GM21423 (cell line): ENCODE results near the gene PARD3B.

Source experiments
- ATAC-seq: cut with Tn5 transposase; IDR thresholded peaks from one replicate; pipeline ENCODE4 v1.9.1; 2021; ENCODE audit warnings: mild to moderate bottlenecking, moderate library complexity; ENCODE audit not compliant: unreplicated experiment

PARD3B gene

DNA sequence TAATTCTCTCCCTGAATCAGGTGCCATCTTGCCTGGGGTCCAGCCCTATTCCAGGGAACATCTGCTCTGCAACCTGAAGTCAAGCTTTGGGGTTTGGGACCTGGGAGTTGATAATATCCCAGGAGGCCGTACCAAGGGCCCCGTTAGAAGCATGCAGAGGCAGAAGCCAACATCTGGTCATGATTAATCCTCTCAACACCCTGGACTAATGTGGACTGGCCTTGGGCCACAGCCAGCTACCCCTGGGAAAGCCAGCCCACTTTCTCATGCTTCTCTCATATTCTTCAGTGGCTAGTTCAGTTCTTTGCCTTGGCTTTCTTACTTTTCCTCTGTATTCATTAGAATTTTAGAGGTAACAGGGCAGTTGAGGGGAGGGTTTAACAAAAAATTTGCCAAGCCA lies 621.5 kb downstream of the PARD3B start:
- ATAC-seq: no peak

DNA sequence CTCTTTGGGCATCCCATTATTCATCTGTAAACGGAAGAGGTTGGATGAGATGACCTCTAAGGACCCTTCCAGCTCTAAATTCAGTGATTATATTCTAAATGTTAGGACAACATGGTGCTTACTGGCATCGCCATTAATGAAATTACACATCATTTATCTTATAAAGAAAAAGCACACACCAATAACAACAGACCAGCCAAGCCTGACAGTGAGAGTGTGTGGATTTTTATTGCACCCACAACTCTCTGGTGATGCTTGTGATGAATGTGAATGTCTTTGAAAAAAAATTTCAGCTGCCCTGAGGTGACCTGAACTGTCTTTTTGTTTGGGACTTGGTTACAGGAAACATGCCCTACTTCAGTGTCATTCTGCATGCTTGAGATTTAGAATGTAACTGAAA lies 623.7 kb downstream of the PARD3B start:
- ATAC-seq: no peak

DNA sequence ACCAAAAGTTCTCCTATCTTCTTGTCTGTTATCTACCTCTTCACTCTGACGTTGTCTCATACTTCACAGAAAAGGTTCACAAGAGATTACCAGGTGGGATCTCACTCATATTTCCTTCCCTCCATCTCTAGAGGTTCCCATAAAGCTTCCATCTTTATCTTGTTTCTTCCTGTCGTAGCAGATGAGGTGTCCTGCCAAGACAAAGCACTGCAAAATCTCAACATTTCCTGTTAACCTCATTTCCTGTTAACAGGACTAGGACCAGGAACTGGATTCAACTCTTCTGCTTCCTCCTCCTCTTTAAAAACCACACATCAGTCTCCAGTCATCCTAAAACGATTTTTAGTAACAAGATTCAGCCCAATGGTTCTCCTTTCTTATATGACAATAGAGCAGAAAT lies 624.2 kb downstream of the PARD3B start:
- ATAC-seq: no peak

DNA sequence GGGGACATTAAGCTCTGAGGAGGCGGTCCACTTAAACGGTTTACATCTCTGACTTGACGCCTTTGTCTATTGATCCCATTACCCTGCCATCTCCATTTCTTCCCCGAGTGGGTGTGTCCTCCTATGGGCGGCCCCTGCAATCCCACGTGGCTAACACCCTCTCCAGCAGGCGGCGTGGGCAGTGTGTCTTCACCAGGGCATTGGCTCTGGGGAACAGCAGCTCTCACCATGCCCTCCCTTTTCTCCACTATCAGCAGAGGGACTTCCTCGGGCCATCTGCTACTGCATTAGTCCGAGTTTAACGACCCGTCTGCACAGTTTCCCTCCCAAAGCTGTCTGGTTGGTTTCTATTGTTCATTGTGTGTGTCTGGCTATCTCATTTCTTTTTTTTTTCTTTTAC lies 625.1 kb downstream of the PARD3B start:
- no peak for ATAC-seq

DNA sequence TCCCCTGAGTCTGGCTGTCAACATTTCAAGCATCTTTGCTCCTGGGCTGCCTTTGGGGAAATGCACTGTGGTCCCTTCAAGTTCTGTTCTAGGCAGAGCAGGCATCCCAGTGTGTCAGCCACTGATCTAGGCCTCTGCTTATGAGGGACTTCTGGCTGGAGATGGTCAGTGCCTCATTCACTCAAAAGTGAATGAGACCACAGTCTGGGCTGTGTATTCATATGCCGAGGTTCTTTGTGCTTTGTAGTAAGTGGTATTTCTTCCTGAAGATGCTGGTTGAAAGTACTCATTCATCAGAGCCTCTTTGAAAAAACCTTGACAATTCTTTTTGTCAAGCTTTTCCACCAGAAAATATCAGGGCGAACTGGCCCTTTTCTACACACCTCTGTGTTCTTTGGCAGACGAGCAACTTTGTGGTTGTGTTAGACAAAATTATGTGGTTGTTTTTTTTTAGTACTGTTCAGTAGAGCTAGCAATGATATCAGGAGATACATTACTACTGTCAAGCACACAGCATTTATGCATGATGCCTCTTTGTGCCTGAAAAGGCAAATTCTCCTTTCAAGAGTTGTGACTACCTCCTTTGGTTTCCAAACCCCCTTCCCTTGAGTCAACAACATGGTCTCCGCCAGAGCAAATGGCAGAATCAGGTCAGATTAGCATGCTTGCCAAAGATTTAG lies 626.1 kb downstream of the PARD3B start:
- ATAC-seq: no peak

DNA sequence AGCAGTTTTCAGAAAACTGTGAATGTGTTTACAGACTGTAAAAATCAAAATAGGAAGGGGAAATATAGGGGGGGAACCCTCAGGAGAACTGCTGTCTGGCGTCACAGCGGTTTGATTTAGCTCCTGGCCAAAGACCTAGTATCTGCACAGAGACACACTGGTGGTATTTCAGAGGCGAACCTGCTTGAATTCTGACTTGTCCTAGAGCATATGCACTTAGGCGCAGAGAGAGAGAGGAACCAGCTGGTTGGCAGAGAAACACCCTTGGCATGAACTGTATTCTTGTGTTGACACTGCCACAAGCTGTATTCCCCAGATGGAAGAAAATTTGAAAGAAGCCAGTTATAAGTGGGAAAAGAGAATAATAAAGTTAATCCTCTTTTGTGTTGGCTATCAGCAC lies 630.6 kb downstream of the PARD3B start:
- ATAC-seq: no peak

DNA sequence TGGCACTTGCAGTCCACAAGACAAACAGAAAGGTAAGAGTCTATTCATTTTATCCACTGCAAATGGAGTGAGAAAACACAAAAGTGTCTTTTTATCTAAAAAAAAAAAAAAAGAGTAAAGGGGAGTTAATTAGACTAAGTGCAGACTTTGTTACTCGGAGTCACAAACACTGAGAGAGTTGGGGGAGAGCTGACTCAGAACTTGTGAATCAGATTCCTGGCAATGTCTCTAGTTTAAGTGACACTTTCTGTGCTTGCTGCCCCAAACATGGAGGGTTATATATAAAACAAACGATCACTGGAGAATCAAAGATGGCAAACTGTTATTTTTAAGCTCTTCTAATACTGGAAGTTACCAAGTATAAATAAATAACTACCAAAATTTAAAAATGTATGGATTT lies 631.3 kb downstream of the PARD3B start:
- no peak for ATAC-seq

DNA sequence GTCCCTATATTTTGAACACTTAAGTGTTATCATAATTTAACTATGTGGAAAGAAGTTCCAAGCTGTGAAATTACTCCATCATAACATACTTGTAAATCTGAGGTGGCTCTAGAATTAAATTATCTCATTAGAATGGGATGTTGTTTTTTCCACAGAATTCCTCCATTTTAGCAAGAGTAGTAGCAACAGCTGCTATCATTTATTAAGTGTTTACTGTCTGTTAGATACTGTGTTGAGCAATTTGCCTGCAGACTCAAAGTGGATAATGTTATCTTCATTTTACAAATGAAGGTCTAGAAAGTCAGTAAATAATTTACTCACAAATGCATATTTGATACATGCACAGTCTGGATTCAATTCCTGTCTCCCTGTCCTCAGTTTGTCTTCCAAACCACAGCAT lies 632.3 kb downstream of the PARD3B start:
- ATAC-seq: no peak

DNA sequence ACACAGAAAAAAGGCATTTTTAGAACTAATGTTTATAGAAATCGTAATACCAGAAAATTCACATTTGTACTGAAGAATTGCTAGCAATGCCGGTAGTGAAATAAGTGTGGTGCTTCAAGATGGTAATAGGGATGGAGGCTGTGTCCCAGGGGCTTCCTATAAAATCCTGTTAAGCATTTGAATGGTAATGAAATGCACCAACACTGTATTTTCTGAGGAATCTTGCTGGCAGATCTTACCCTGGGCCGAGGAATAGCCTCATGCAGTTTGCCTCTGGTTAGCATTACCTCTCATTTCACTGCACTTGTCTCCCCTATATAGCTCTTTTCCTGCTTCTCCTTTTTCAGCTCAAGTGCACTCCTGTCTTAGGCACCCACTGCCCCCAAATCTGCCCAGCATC lies 635.5 kb downstream of the PARD3B start:
- no peak for ATAC-seq

DNA sequence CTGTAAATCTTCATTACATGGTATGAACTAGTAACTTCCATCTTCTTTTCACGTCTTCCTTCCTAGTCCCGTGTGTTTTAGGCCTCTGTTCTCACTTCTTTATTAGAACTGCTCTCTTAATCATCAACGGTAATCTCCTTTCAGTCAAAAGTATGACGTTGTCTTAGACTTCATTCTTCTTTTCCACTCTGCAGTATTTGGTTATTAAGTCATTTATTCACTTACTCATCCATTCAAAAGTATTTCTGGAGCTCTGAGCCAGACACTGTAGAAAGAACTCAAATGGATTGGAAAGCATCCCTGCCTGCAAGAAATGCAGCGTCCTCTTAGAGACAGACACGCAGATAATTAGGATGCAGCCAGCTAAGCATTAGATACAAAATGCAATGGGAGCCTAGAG lies 642.5 kb downstream of the PARD3B start:
- no peak for ATAC-seq

DNA sequence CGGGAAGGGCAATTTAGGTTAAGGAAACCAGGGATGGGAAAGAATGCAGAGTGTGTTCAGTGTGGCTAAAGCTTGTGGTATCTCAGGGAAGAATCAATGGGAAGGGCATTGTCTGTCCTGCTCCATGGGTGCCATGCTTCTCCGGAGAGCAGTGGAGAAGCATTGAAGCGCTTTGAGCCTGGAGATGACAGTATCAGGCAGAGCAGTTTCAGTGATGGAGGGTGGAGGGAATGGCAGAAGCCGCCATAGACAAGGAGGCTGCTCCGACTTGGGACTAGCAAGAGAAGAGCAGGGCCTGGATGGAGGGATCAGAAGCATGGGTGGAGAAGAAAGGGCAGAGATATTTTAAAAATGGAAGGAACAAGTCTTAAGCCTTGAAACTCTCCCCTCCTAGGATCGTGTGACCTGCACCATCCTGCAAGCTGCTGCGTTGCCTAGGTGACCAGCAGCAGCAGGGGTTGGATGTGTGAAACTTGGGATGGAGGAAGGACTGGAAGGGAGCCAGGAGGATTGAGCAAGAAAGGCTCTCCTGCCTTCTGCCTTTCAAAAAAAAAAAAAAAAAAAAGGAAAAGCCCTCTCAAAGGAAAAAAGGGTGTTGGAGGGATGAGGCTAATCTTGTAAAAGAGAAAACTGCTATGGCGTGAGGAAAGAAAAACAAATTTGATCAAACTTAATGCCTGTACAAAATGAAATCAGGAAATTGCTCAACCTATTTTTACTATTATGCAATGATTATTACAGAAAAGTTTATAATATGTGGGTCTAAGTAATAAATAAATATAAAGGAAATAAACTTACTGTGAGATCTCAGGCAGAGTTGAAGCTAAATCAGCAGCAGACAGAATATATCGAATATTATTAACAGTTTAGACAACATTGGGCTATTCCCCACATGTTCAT lies 643.2 kb downstream of the PARD3B start:
- no peak for ATAC-seq

DNA sequence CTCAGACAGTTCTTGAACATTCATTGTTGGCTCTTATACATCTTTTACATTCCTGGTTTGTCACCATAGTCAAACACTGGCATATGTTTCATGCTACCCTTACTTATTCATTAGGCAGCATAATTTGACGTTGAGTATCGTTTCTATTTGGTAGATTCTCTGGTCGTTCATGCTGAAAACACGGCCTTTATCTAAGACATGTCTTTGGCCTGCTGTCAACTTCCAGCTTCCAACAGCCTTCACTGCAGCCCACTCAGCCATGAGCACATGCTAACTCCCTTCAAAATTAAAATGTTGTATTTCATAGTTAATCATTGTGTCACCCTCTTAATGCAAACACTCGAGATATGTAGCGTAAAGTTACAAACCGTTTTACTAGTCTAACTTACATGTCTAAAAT lies 644.0 kb downstream of the PARD3B start:
- ATAC-seq: no peak

DNA sequence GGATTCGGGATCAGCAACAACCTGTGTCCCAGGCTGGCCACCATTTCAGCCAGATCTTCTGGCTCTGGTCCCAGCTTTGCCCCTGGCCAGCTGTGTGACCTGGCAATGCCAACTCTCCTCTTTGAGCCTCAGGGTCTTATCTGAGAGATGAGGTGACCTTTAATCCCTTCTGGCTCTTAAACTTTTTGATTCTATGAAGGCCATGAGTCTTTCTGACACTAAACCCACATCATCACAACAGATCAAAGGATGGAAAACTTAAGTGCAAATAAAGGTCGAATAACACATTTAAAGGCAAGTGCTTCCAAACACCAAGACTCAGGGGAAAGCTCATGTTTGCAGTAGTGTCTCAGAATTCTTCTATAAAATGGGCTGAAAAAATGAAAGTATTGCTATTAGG lies 645.3 kb downstream of the PARD3B start:
- ATAC-seq: no peak

DNA sequence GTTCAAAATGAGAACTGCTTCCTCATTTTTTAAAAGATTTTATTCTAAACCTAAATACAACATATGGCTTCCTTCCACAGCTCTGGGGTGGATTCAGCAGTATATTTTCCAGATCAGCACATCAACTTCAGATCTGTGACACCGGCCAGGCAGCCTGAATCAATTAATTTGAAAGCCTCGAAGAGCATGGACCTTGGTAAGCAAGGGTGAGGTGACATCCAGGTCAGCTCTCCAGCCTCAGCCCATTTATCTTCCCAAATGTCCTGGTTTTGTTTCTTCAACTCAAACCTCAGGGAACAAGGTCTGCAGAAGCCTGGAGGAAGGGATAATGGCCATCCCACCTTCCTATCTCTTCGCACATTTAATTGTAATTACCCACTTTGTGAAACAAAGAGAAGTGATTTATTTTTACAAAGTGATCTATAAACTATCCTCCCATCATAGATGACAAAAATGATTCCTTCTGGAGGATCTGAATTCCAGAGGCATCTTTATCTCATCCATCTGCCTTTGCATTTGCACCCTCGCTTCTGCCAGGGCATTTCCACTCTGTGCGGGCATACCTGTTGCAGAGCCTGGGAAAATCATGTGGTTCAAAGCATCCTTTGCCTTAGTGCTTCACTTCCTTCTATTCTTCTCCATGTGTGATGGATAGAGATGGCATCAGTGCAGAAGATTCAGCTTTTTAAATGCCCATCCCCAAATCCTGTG lies 648.0 kb downstream of the PARD3B start:
- no peak for ATAC-seq

DNA sequence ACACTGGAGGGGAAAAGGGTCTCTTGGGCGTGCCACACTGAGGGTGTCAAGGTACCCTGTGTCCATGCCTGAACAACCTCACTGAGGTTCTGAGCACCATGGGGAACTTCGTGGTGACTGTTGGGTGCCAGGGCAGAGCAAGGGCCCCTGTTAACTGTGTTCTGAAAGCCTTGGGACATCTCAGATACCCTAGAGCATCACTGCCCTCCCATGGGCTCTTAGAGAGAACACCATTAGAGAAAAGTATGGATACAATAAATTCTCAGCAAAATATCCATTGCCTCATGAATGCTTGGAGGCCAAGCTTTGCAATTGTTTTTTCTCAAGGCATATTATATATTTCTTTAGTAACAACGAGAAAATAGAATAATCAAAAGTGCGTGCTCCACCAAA lies 648.6 kb downstream of the PARD3B start:
- no peak for ATAC-seq

DNA sequence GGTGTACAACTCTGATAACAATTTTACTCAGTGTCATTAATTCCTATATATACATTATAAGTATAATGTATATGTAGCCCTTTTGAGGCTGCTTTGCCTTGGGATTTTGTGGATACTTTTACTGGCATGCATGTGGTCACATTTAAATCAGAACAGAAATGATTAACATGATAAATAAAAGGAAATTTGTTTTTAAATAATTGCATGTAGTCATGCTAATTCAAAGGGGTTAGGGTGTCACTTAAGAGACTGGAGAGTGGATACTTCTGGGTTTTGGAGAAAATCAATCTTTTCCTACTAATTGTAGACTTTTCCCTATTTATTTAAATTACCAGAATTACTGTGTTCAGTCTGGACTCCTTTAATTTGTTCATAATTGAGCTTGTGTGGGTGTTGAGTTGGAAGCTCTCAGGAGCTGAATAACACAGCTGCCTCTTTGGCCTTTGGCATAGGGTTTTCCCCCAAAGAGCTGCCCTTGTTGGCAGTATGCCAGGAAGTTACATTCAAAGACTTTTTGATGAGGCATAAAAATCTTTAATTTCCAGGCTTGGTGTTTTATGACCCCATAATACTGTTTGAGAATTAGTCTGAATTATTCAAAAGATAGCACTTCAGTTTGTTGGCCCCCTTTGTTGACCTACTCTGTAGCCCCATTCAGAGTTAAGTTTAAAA lies 652.3 kb downstream of the PARD3B start:
- no peak for ATAC-seq

DNA sequence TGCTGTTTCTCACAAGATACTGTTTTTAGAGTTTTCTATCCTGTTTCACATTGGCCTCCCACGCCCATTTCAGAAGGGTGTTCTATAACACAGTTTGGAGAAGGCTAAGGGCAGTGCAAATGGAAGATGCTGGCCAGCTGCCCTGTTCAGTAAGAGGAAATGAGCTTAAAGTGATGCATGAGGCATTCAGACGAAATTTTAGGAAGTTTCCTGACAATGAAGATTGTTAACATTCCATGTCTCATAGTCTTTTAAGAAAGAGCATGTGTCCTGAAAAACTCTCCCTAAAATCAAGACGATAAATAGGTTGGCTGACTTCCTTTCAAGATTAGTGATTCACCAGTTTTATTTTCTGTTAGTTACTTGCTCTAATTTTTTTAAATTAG lies 652.9 kb downstream of the PARD3B start:
- no peak for ATAC-seq

DNA sequence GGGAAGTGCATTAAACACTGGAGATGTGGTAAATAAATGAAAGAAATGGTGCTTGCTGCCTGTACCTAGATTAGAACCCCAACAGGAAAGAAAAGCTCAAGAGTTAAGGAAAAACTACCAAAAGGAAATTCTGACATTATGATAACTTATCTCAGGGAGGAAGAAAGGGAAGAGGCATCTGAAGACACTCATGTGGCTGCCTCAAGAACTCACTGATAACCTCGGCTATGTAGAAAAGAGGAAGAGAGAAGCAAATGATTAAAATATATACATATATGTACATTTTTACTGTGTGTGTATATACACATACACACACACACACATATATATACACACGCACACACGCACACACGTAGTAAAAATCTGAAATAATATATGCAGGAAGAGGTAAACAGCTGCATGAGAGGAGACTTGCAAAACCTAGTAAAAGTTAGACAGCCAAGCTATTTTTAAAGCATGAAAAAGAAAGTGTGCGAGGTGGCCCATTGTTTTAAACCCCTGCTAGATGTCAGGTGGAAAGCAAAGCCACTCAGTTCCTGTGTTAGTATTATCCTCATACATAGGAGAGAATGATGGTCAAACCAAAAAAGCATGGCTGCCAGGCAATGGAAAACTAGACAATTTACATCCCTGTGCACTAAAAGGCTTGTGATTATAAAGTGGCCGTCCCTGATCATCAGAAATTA lies 654.0 kb downstream of the PARD3B start:
- no peak for ATAC-seq

DNA sequence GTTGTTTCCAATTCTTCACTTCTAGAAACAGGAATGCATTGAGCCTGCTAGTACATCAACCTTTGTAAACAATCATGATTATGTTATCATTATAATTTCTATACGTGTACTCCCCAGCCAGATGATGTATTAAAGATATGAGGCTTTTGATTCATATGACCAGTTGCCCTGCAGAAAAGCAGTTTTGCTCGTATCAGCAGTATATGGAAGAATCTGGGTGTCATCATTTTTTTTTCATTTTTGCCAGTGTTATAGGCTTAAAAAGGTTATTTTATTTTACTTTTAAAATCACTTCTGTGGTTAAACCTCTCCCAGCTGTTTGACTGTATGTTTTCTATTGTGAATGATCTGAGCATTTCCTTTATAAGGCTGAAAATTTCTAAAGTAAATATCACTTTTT lies 665.2 kb downstream of the PARD3B start:
- no peak for ATAC-seq

DNA sequence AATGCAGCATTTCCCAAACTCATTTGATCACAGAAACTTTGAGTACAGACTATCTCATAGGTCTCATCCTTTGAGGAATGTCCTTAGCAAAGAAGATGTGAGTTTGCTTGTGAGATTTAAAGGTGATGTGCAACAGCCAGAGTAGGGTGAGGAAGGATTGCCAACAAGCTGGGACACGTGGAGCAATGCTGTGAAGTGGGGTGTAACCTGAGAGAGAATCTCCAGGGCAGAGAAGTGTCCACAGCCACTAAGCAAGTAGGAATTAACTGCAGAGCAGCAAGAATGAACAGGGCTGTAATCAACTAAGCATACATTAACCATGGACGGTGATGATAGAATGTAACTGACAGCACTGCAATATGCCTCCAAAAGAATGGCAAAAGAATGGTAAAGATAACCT lies 667.1 kb downstream of the PARD3B start:
- ATAC-seq: no peak

DNA sequence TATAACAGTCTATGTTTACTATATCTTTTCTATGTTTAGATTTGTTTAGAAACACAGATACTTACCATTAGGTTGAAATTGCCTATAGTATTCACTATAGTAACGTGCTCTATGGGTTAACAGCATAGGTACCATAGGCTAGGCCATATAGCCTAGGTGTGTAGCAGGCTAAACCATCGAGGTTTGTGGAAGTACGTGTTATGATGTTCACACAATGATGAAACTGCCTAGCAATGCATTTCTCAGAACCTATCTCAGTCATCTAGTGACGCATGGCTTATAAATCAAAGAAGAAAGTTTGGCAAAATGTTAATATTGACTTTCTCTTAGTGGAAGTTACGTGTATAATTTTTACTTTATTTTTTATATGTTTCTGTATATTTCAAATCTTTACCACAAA lies 670.8 kb downstream of the PARD3B start:
- ATAC-seq: no peak
